Nephron (organoid): Measurements from ENCODE around the gene TMEM106A.
A peak's percentile ranks its signal among the peaks of the same experiment; 100 is the strongest.

Experiments used
- H3K27ac Mint-ChIP-seq, 3 experiments: 2 replicates each; pipeline ENCODE4 v1.8.0; 2020; ENCODE audit warnings: mixed read lengths in 3 of 3, mild to moderate bottlenecking in 2 of 3, moderate library complexity in 1 of 3
- H3K27me3 Mint-ChIP-seq: 2 replicates; pipeline ENCODE4 v1.8.0; 2021; ENCODE audit warnings: low read depth, mild to moderate bottlenecking, moderate library complexity, mixed read lengths
- H3K36me3 Mint-ChIP-seq: 2 replicates; pipeline ENCODE4 v1.8.0; 2020; ENCODE audit warnings: low read depth, mixed read lengths
- H3K4me1 Mint-ChIP-seq: 2 replicates; pipeline ENCODE4 v1.8.0; 2020; ENCODE audit warnings: mixed read lengths
- H3K4me3 Mint-ChIP-seq, 3 experiments: 2 replicates each; pipeline ENCODE4 v1.8.0; 2020; ENCODE audit warnings: mild to moderate bottlenecking in 3 of 3, mixed read lengths in 3 of 3, moderate library complexity in 2 of 3
- H3K9me3 Mint-ChIP-seq: 2 replicates; pipeline ENCODE4 v1.8.0; 2020; ENCODE audit warnings: mixed read lengths
- TF ChIP-seq, protein P1 (sequence below), 3 experiments: fragments of 200-600 bp; sonication (generic); IDR thresholded peaks; one replicate each; pipeline ENCODE4 v1.5.0; 2021; ENCODE audit warnings: antibody characterized with exemption in 3 of 3; ENCODE audit not compliant: unreplicated experiment in 3 of 3

The TMEM106A gene

DNA sequence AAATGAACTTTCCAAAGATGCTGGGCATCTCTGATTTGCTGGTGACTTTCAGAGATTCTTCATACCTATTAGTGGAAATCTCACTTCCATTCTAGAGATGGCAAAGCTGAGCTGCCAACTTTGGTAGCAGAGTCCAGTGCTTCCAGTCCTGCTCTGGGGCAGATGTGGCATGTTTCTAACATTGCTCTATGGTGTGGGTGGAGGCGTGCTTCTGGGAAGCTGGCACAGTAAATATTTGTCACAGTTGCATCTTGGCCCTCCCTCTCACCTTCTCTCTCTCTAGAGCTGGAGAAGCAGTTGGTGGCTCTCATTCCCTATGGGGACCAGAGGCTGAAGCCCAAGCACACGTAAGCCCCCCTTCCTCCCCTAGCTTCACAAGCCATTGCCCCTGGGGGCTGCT, 1.9 kb downstream of the TMEM106A start:
- Mint-ChIP-seq H3K36me3 (peaks cover 23% of the 10 kb centered on the region), H3K4me1 (peaks cover 22% of the 10 kb centered on the region), H3K27me3 (no peaks in the 10 kb centered on the region), H3K27ac (no peak overlapping the region), H3K9me3 (no peaks in the 10 kb centered on the region), H3K4me3 (peak overlapping the region; percentile 51 to 97 (median 93))
- TF ChIP-seq, protein P1, sequence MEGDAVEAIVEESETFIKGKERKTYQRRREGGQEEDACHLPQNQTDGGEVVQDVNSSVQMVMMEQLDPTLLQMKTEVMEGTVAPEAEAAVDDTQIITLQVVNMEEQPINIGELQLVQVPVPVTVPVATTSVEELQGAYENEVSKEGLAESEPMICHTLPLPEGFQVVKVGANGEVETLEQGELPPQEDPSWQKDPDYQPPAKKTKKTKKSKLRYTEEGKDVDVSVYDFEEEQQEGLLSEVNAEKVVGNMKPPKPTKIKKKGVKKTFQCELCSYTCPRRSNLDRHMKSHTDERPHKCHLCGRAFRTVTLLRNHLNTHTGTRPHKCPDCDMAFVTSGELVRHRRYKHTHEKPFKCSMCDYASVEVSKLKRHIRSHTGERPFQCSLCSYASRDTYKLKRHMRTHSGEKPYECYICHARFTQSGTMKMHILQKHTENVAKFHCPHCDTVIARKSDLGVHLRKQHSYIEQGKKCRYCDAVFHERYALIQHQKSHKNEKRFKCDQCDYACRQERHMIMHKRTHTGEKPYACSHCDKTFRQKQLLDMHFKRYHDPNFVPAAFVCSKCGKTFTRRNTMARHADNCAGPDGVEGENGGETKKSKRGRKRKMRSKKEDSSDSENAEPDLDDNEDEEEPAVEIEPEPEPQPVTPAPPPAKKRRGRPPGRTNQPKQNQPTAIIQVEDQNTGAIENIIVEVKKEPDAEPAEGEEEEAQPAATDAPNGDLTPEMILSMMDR (IDR thresholded peaks at IDR 0.05; ENCODE audit: unreplicated experiment in 3 of 3) = no peak

DNA sequence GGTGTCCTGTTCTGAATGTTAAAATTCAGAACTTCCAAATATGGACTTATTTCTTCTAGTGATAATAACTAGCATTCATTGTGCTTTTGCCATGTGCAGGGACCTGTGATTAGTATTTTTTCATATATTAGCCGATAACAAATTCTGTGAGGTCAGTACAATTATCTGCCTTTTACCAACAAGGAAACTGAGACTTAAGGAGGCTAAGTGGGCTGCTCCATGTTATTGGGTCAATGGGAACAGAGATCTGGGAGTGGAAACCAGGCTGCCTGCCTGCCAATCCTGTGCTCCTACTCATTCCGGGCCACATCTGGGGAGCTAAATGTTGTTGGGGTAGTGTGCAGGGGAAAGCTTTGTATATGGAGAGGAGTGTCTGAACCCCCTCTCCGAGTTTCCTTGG, 3.7 kb downstream of the TMEM106A start:
- H3K36me3 Mint-ChIP-seq = peaks cover 11% of the 10 kb centered on the region
- H3K27me3 Mint-ChIP-seq = no peaks in the 10 kb centered on the region
- no peak overlapping the region for H3K4me3 Mint-ChIP-seq
- peak overlapping the region in 1 of 3 experiments; percentile 11 for H3K27ac Mint-ChIP-seq
- TF ChIP-seq, protein P1 (IDR thresholded peaks at IDR 0.05; ENCODE audit: unreplicated experiment in 3 of 3) = no peak
- no peaks in the 10 kb centered on the region for H3K9me3 Mint-ChIP-seq
- H3K4me1 Mint-ChIP-seq = peaks cover 22% of the 10 kb centered on the region

DNA sequence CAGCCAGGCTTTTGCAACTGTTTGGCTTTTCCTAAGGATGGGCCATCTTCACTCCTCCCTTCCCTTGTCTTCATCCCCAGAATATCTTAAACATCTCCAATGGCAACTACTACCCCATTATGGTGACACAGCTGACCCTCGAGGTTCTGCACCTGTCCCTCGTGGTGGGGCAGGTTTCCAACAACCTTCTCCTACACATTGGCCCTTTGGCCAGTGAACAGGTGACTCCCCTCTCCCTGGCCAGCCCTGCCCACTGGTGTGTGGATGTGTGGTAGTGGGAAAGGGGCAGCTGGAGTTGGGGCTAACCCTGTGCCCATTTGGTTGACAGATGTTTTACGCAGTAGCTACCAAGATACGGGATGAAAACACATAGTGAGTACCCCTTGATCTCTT, 4.7 kb downstream of the TMEM106A start:
- Mint-ChIP-seq H3K36me3 (peaks cover 11% of the 10 kb centered on the region), H3K4me3 (no peak overlapping the region), H3K27me3 (no peaks in the 10 kb centered on the region), H3K27ac (peak overlapping the region in 1 of 3 experiments; percentile 89), H3K9me3 (no peaks in the 10 kb centered on the region), H3K4me1 (peaks cover 15% of the 10 kb centered on the region)
- TF ChIP-seq, protein P1 (IDR thresholded peaks at IDR 0.05; ENCODE audit: unreplicated experiment in 3 of 3) = no peak

- Mint-ChIP-seq H3K4me3 (no peak overlapping the region), H3K27me3 (no peaks in the 10 kb centered on the region), H3K9me3 (no peaks in the 10 kb centered on the region), H3K27ac (peak overlapping the region in 2 of 3 experiments; percentile 46 to 89), H3K4me1 (peaks cover 10% of the 10 kb centered on the region), H3K36me3 (peaks cover 11% of the 10 kb centered on the region)
- TF ChIP-seq, protein P1 (IDR thresholded peaks at IDR 0.05; ENCODE audit: unreplicated experiment in 3 of 3) = peak in 1 of 3 experiments; percentile 10
Observed at GRCh38 chr17:43216762-43217613, 5.3 kb downstream of the TMEM106A start.

DNA sequence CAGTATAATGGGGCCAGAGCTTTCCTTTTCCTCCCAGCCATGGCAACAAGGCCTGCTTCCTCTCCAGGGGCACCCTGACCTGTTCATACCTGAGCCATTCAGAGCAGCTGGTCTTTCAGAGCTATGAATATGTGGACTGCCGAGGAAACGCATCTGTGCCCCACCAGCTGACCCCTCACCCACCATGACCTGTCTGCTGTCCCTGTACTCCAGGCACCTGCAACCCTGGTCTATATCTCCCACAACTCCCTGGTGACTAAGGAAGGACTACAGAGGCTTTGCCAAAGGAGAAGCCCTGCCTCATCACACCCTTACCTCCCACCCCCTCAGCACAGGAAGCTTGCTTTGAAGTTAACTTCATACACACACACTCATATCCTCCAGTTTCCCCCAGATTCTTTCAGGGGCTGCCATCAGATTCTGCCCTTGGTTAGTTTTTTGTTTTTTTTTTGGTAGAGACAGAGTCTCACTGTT, 6.0 kb downstream of the TMEM106A start:
- Mint-ChIP-seq H3K9me3 (no peaks in the 10 kb centered on the region), H3K4me3 (no peak overlapping the region), H3K27me3 (no peaks in the 10 kb centered on the region), H3K4me1 (peaks cover 4% of the 10 kb centered on the region), H3K27ac (peak overlapping the region in 1 of 3 experiments; percentile 89), H3K36me3 (peaks cover 9% of the 10 kb centered on the region)
- TF ChIP-seq, protein P1 (IDR thresholded peaks at IDR 0.05; ENCODE audit: unreplicated experiment in 3 of 3) = no peak
